HG03565 (cell line): ENCODE data around the gene M1AP.

Experiments used
- ATAC-seq: cut with Tn5 transposase; IDR thresholded peaks from one replicate; pipeline ENCODE4 v1.9.1; 2021; ENCODE audit warnings: mild to moderate bottlenecking, moderate library complexity; ENCODE audit not compliant: unreplicated experiment

The M1AP gene

GRCh38 chr2:74528600-74529356 is 119.4 kb downstream of the M1AP start:
- peak; percentile 6 for ATAC-seq

GRCh38 chr2:74527741-74528140 is 120.4 kb downstream of the M1AP start:
- ATAC-seq = no peak

GRCh38 chr2:74526649-74527230 is 121.4 kb downstream of the M1AP start:
- no peak for ATAC-seq

GRCh38 chr2:74525717-74526648 is 122.1 kb downstream of the M1AP start, which contains the start of gene DQX1:
Gene DQX1 (minus strand): TSS chr2:74526231. CDS start chr2:74525729, 502 bp downstream.
- ATAC-seq = peak; percentile 22

DNA sequence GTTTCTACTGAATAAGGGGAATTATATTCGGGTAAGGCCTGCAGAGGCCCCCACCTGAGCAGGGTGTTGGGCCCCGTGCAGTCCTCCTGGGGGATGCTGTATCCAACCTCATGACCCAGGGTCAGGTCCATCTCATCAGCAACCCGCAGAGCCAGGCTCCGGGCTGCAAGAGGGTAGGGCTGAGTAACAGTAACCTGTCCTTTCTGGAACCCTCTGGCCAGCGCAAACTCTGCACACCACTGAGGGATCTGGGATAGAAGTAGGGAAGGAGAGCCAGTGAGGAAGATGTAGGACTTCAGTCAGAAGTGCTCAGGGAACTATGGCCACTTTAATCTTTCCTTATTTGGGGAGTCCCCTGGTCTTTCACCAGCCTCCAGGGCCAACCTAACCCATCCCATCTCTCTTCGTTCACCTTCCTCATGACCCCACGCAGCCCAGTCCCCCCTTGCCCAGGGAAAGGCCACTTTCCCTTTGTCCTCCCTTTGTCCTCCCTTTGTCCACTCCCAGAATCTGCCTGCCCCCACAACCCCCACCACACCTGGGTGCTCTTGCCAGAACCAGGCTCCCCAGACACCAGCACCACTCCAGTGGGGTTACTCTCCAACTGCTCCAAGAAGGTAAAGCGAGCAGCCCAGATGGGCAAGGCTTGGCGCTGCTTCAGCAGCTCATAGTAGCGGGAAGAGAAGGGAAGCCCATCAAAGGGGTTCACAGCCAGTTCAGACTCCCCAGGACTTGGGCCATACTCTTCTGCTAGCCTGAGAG is 123.0 kb downstream of the M1AP start:
- no peak for ATAC-seq

DNA sequence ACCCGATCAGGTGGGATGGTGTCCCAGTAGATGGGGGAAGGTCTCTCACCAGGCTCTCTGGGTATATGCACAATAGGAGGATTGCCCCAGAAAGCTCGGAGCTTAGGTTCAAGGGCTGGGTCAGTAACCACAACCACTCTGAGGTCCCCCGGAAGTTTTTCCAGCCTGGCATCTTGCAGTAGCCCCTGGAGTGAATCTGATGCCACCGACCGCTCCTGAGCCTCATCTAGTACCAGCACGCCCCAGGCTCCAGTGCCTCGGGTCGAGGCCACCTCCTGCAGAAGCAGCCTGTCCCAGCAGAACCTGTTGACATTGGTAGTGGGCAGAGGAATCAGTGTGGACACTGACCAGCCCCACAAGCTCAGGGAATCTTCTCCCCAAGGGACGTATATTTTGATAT is 124.1 kb downstream of the M1AP start:
- no peak for ATAC-seq

- no peak for ATAC-seq
Observed at GRCh38 chr2:74522516-74522915, 125.6 kb downstream of the M1AP start.

- ATAC-seq = no peak
Observed at GRCh38 chr2:74516650-74517049, 131.5 kb downstream of the M1AP start.

DNA sequence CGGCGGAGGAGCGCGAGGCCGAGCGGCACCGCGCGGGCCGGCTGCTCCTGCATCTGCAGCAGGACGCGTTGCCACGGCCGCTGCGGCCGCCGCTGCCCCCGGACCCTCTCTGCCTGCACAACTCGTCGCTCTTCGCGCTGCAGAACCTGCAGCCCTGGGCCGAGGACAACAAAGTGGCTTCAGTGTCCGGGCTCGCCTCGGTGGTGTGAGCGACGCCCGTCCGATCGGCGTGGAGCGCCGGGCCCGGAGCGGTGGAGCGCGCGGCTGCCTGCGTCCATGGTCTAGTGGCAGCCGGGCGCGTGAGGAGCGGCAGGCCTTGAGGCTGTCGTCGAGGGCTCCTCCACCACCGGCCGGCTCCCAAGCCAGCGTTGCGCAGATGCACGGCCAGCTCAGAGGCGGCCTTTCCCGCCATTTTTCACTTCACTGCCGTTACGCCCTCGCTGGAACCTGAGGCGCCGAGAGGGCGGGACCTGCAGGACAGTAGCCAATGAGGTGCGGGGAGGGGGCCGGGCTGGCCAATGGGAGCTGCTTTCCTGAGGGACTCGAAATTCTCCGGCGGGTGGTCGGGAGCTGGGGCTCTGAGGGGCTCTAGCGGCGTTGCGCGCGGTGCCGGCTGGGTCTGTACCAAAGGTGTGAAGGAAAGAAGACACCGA is 132.0 kb downstream of the M1AP start:
- ATAC-seq = no peak

DNA sequence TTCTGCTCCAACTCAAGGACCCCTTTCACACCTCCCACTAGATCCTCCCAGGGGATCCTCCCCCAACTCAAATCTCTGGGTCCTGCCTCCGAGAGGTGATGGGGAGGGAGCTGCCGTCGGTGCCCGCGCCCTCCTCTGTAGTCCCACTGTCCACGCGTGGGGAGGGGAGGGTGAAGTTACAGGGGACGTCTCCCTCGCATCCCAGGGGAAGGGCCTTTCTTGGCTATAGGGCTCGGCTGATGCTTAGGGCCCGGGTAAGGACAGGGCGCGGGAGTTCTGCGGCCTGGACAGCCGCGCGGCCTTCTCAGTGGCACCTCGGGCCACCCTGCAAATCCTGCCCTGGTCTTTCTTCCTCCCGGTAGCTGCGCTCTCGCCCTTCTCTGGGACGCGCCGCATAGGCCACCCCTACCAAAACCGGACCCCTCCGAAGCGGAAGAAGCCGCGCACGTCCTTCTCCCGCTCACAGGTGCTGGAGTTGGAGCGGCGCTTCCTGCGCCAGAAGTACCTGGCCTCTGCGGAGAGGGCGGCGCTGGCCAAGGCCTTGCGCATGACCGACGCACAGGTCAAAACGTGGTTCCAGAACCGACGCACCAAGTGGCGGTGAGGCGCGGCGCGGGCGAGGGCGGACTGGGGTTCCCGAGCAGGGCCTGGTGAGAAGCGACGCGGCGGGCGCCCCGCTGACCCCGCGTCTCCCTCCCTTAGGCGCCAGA is 132.7 kb downstream of the M1AP start:
- ATAC-seq = no peak

DNA sequence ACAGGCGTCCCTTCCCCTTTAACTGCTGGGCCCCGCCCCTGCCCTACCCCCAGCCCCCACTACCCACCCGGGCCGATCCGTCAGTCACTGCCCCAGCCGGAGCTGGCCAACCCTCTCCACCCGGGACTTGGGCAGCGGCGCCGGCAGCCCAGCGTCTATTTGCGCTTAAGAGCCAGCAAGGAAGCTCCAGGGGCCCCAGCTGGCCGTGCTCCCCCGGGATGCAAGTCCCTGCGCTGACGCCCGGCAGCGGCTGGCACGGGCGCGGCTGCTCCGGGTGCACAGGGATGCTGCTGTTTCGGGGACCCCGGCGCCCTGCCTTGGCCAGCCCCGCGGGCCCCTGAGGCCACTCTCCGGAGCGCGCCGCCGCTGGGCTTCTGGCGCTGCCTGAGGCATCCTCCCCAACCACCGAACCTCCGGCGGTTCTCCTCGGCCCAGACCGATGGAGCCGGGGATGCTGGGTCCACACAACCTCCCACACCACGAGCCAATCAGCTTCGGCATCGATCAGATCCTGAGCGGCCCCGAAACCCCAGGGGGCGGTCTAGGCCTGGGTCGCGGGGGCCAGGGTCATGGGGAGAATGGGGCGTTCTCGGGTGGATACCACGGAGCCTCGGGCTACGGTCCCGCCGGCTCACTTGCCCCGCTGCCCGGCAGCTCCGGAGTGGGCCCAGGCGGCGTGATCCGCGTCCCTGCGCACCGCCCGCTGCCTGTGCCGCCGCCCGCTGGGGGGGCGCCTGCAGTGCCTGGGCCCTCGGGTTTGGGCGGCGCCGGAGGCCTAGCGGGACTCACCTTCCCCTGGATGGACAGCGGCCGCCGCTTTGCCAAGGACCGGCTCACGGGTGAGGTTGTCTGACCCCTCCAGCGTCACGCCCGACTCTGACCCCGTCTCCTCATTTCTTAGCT is 133.5 kb downstream of the M1AP start, which contains the start of gene TLX2:
Gene TLX2, plus strand, starts transcription at position 83 of the 903 bp plus-strand sequence. Its CDS starts 357 bp downstream, at position 440.
- ATAC-seq = no peak

DNA sequence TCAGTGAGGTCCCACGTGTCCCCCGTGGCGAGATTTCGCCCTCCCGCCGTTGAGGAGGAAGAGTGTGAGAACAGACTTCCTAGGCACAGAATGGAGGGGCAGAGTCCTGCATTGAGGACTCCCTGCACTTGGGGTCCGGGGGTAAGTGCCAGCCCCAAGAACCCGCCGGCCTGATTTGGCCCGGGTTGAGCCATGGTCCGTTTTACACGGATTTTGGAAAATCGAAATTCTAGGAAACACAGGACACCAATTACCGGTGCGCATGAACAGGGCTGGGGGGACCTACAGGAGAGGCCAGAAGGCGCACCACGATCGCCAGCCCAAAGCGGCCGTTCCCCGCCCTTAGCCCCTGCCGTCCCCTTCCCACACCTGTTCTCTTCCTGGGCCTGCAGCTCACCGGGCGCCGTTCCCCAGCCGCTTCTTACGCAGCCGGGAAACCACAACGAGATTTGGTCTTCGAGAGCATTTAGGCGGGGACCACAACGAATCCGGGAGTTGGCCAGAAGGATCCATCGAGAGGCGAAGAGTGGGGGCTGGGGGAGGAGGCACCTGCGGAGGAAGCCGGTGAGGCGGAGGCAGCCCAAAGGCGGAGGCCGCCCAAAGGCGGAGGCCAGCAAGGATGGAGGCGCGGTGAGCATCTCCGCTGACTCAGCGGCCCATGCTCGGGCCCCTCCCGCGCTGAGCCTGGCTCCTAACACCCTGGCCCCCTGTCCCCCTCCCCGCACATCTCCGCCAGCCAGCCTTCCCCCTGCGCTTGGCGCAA is 134.3 kb downstream of the M1AP start:
- no peak for ATAC-seq

- no peak for ATAC-seq
Observed at GRCh38 chr2:74512744-74513604, 135.2 kb downstream of the M1AP start.

- ATAC-seq = no peak
Observed at GRCh38 chr2:74511104-74511989, 136.8 kb downstream of the M1AP start.

GRCh38 chr2:74510272-74510671 is 137.9 kb downstream of the M1AP start:
- ATAC-seq = no peak
